Measurements from ENCODE around the gene SMOC2. TPM values are rescaled to one million over a fixed set of nuclear protein-coding genes. Genes with fewer than 3 reads are reported as not detected.

The SMOC2 gene
- total and polyA plus RNA-seq, 2 donors (not counting 1 experiment from before 2014, with no cell fraction given), result 0.37 TPM; not detected in 1

DNA sequence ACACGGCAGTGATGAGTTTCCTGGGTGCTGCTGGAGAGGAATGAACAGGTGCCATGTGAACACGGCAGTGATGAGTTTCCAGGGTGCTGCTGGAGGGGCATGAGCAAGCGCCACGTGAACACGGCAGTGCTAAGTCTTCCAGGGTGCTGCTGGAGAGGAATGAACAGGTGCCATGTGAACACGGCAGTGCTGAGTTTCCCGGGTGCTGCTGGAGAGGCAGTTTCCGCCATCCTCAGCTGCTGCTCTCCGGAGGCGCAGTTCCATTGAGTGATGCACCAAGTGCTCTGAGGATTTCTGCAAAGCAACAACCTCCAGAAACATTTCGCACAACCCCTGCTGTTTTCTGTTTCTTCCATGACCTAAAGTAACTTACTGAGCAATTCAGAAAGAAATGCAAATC, 155.4 kb downstream of the SMOC2 start:
- no peaks in the 10 kb centered on the region for H3K27me3 Mint-ChIP-seq
- H3K4me1 Mint-ChIP-seq, result no peaks in the 10 kb centered on the region
- Histone ChIP-seq H3K27ac (ENCODE audit: low read length in 2 of 2) (no peak overlapping the region), H3K79me2 (ENCODE audit: control insufficient read depth, insufficient read depth, low read length) (no peaks in the 10 kb centered on the region), H3K4me3 (ENCODE audit: control extremely low read depth in 1 of 5, extremely low read depth in 1 of 5, insufficient read depth in 1 of 5, low read depth in 2 of 5, low read length in 4 of 5) (no peak overlapping the region), H3K9ac (ENCODE audit: low read length) (no peak overlapping the region), H4K20me1 (ENCODE audit: control insufficient read depth, insufficient read depth, low read length, poor library complexity, severe bottlenecking) (no peaks in the 10 kb centered on the region), H3K4me2 (replicated peaks; ENCODE audit: low read depth, low read length, poor library complexity, severe bottlenecking) (no peak overlapping the region), H3K27me3 (replicated peaks in 1 of 4; ENCODE audit: control extremely low read depth in 1 of 4, control insufficient read depth in 3 of 4, insufficient read depth in 4 of 4, low read length in 3 of 4) (no peaks in the 10 kb centered on the region), H3K4me1 (ENCODE audit: control insufficient read depth in 2 of 2, insufficient read depth in 2 of 2, low read length in 2 of 2) (no peaks in the 10 kb centered on the region), H3K36me3 (replicated peaks in 1 of 2; ENCODE audit: control extremely low read depth in 1 of 2, control insufficient read depth in 1 of 2, extremely low read depth in 1 of 2, insufficient read depth in 2 of 2, low read length in 1 of 2) (no peaks in the 10 kb centered on the region), H2AFZ (ENCODE audit: insufficient read depth, low read depth, low read length, poor library complexity, severe bottlenecking) (no peak overlapping the region), H3K9me3 (ENCODE audit: control extremely low read depth in 1 of 3, control insufficient read depth in 2 of 3, insufficient read depth in 1 of 3, low read length in 2 of 3) (peaks cover 0 to 27% (median 0%) of the 10 kb centered on the region in 3 donors)
- H3K27ac Mint-ChIP-seq, result no peak overlapping the region
- TF ChIP-seq, protein P1, sequence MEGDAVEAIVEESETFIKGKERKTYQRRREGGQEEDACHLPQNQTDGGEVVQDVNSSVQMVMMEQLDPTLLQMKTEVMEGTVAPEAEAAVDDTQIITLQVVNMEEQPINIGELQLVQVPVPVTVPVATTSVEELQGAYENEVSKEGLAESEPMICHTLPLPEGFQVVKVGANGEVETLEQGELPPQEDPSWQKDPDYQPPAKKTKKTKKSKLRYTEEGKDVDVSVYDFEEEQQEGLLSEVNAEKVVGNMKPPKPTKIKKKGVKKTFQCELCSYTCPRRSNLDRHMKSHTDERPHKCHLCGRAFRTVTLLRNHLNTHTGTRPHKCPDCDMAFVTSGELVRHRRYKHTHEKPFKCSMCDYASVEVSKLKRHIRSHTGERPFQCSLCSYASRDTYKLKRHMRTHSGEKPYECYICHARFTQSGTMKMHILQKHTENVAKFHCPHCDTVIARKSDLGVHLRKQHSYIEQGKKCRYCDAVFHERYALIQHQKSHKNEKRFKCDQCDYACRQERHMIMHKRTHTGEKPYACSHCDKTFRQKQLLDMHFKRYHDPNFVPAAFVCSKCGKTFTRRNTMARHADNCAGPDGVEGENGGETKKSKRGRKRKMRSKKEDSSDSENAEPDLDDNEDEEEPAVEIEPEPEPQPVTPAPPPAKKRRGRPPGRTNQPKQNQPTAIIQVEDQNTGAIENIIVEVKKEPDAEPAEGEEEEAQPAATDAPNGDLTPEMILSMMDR (IDR thresholded peaks at IDR 0.05), result no peak
- no peak for TF ChIP-seq EZH2 (IDR thresholded peaks at IDR 0.05; ENCODE audit: borderline replicate concordance, insufficient read depth, low read depth, low read length, poor library complexity, severe bottlenecking)
- intact Hi-C loops (cut with micrococcal nuclease), result no loop called here
- CTCF ChIA-PET, result no interaction called here
- 87% methylated on average over 11 of the region's 11 CpGs for WGBS (ENCODE audit: insufficient coverage)
- POLR2A ChIA-PET, result no interaction called here
- H3K9me3 Mint-ChIP-seq (ENCODE audit: insufficient read depth), result no peaks in the 10 kb centered on the region
- DNase-seq, result no peak
- no peak for ATAC-seq (ENCODE audit: low read depth)
- no peak overlapping the region for H3K4me3 Mint-ChIP-seq

- WGBS (ENCODE audit: insufficient coverage), result 75% methylated on average over 6 of the region's 8 CpGs
- H3K4me1 ChIP-seq (ENCODE audit: control insufficient read depth in 2 of 2, insufficient read depth in 2 of 2, low read length in 2 of 2), result no peaks in the 10 kb centered on the region
- H3K9ac ChIP-seq (ENCODE audit: low read length), result no peak overlapping the region
- Mint-ChIP-seq H3K27ac (no peak overlapping the region), H3K9me3 (ENCODE audit: insufficient read depth) (no peaks in the 10 kb centered on the region), H3K27me3 (no peaks in the 10 kb centered on the region), H3K4me1 (no peaks in the 10 kb centered on the region), H3K4me3 (no peak overlapping the region)
- ChIA-PET CTCF (no interaction called here), POLR2A (no interaction called here)
- no peaks in the 10 kb centered on the region for H3K36me3 ChIP-seq (replicated peaks in 1 of 2; ENCODE audit: control extremely low read depth in 1 of 2, control insufficient read depth in 1 of 2, extremely low read depth in 1 of 2, insufficient read depth in 2 of 2, low read length in 1 of 2)
- H3K4me2 ChIP-seq (replicated peaks; ENCODE audit: low read depth, low read length, poor library complexity, severe bottlenecking), result no peak overlapping the region
- ATAC-seq (ENCODE audit: low read depth), result no peak
- H3K79me2 ChIP-seq (ENCODE audit: control insufficient read depth, insufficient read depth, low read length), result no peaks in the 10 kb centered on the region
- no peaks in the 10 kb centered on the region for H4K20me1 ChIP-seq (ENCODE audit: control insufficient read depth, insufficient read depth, low read length, poor library complexity, severe bottlenecking)
- H3K9me3 ChIP-seq (ENCODE audit: control extremely low read depth in 1 of 3, control insufficient read depth in 2 of 3, insufficient read depth in 1 of 3, low read length in 2 of 3), result peaks cover 0 to 24% (median 0%) of the 10 kb centered on the region in 3 donors
- TF ChIP-seq EZH2 (IDR thresholded peaks at IDR 0.05; ENCODE audit: borderline replicate concordance, insufficient read depth, low read depth, low read length, poor library complexity, severe bottlenecking), result no peak
- TF ChIP-seq, protein P1 (IDR thresholded peaks at IDR 0.05), result no peak
- no peak overlapping the region for H2AFZ ChIP-seq (ENCODE audit: insufficient read depth, low read depth, low read length, poor library complexity, severe bottlenecking)
- no peak overlapping the region for H3K4me3 ChIP-seq (ENCODE audit: control extremely low read depth in 1 of 5, extremely low read depth in 1 of 5, insufficient read depth in 1 of 5, low read depth in 2 of 5, low read length in 4 of 5)
- intact Hi-C loops (cut with micrococcal nuclease), result no loop called here
- no peaks in the 10 kb centered on the region for H3K27me3 ChIP-seq (replicated peaks in 1 of 4; ENCODE audit: control extremely low read depth in 1 of 4, control insufficient read depth in 3 of 4, insufficient read depth in 4 of 4, low read length in 3 of 4)
- no peak overlapping the region for H3K27ac ChIP-seq (ENCODE audit: low read length in 2 of 2)
- no peak for DNase-seq
These were observed 156.5 kb downstream of the SMOC2 start for GRCh38 chr6:168597471-168597875.

All from B cell (primary cell).